Middle frontal gyrus (tissue), 1 donor: ENCODE results near the gene CLMN.

ENCODE experiments used
- DNase-seq: peaks from one replicate; pipeline ENCODE4 v3.0.0-alpha.2; 2015; ENCODE audit warnings: low spot score; ENCODE audit errors: extremely low spot score

Gene CLMN

GRCh38 chr14:95345032-95345431 lies 25.3 kb upstream of the CLMN start:
- no peak for DNase-seq

DNA sequence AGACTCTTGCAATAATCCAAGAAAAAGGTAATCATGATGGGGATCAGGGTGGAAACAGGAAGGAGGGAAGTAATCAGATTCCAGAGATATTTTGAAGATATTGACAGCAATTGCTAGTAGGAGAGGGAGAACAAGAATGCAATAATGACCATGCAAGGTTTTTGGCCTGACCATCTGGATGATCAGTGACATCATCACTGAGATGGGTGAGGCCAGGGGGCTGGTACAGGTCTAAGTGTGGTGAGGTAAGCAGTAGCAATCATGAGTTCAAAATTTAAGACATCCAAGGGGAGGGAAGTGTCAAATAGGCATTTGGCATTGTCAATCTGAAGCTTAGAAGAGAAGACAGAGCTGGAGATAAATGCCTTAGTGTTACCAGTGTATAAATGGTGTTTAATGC lies 24.8 kb upstream of the CLMN start:
- DNase-seq: no peak

GRCh38 chr14:95341564-95341963 lies 21.9 kb upstream of the CLMN start:
- DNase-seq: no peak

DNA sequence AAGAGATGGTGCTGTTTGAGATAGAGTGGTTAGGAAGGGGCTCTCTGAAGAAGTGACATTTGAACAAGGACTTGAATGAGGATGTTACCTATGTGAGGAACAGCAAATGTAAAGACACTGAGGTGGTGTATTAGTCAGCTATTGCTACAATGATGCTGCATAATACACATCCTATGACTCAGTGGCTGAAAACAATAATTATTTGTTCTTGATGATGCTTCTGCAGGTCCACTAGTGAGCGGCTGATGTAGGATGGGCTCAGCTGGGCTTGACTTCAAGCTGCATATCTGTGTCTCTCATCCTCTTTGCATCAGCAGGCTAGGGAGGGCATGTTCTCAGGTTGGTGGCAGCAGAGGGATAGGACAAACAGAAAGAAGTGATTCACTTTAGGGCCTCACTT lies 21.4 kb upstream of the CLMN start:
- DNase-seq: no peak

GRCh38 chr14:95340201-95340697 lies 20.5 kb upstream of the CLMN start:
- DNase-seq: no peak

GRCh38 chr14:95339301-95339865 lies 19.7 kb upstream of the CLMN start:
- DNase-seq: no peak

GRCh38 chr14:95338436-95338835 lies 18.7 kb upstream of the CLMN start:
- no peak for DNase-seq

DNA sequence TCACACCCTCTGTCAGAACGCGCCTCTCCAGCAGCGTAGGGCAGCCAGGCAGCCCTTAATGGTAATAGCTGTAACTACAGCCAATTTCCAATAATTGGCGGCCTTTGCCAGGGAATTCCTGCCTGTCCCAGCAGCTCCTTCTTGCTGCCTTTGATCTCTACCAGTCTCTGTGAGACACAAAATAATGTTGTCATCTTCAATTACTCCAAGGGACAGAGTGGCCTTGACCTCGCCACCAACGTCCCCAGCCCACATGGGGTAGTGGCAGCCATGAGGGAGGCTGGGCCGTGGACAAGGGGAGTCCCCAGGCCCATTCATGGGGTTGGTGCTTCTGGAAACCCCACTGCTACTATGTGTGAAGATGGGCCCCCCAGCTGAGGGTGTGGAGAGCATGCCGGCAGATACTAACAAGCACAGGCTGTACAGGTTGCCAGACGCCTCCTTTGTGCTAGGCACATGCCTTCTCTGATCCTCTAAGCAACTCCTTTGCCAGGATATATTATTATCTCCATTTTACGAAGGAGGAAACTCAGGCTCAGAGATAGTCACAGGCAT lies 17.4 kb upstream of the CLMN start:
- no peak for DNase-seq

- no peak for DNase-seq
These were observed 16.6 kb upstream of the CLMN start for GRCh38 chr14:95336192-95336760.

GRCh38 chr14:95335071-95335470 lies 15.4 kb upstream of the CLMN start:
- DNase-seq: no peak

GRCh38 chr14:95334044-95334443 lies 14.3 kb upstream of the CLMN start:
- DNase-seq: no peak

GRCh38 chr14:95332641-95333040 lies 12.9 kb upstream of the CLMN start:
- no peak for DNase-seq

DNA sequence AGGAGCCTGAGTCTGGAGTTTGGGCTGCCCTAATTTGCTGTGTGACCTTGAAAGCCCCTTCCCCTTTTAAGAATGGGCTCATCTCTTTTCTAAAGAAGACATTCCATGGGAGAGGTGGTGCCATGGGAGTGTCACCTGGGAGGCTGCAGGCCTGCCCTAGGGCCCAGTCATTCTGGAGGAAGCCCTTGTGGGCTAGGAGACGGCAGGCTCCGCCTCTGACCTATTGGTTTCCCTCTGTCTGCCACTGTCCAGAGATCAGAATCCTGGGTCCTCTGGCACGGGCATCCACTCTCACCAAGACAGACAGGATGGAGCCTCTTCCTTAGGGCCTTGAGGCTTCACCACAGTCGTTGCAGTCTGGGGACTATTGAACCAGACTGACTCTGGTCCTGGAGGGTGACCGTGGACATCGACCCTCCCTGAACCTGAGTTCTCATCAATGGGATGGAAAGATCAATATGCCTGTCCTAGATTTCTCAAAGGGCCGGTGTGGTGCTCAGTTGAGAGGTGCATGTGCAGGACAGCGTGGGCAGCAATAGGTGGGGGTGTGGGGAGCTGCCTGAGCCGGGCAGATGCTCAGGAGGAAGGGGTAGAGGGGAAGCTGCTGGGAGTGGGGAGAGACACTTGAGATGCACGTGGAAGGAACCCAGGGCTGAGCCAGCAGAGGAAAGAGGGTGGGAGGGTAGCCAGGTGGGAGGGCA lies 12.2 kb upstream of the CLMN start:
- DNase-seq: no peak

- no peak for DNase-seq
These were observed 11.1 kb upstream of the CLMN start for GRCh38 chr14:95330591-95331370.

GRCh38 chr14:95329941-95330340 lies 10.2 kb upstream of the CLMN start:
- DNase-seq: no peak

DNA sequence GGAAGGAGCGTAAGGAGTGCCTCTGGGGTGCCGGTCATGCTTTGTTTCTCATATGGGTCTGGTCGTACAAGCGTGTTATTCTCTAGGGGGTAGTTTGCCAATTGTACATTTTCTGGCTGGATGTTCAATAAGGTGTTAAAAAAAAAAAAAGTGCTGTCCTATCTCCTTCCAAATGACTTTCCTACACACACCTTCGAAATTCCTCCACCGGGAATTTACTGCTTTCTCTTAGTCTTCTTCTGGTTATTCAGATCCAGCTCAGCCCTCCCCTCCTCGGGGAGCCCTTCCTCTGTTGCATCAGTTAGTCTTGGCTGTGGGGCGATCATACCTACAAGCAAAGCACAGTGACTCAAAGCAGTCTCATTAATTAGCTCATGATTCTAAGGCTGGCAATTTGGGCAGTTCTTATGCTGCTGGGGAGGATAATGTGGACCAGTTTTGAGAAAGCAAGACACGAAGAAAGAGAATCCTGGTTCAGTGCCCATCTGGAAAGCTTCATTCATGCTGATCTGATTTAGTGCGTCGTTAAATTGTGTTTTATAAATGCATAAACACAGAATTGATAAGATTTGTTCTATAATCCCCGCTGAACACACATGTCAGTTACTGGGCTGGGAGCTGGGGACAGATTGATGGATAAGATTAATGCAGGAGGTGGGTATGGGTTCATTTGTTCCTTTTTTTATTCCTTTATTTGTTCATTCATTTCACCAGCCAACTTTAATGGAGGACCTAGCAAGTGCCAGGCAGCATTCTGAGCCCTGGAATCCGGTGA lies 9.2 kb upstream of the CLMN start:
- no peak for DNase-seq

DNA sequence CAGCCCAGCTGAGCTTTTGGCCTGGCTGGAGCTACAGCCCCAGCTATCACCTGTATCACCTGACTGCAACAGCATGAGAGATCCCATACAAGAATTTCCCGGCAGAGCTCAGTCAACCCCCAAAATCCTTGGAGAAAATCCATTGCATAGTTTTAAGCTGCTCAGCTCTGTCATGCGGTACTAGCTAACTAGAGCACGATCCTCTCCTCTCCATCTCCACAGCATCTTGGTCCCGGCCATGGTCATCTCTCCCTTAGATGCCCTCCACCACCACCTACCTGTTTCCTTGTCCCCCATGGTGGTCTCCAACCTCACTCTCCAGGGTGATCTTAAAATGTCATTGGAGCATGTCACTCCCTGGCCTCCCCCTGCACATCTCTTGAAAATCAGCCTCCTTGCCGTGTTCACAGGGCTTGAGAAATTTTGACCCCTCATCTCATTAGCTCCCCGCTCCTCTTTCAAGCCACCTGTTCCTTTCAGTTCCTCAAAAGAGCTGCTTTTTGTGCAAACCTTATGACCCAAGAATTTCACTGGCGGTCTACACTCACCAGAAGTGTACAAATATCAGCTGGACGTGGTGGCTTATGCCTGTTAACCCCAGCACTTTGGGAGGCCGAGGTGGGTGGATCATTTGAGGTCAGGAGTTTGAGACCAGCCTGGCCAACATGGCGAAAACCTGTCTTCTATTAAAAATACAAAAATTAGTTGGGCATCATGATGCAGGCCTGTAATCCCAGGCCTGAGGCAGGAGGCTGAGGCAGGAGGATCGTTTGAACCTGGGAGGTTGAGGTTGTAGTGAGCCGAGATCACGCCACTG lies 8.1 kb upstream of the CLMN start:
- no peak for DNase-seq

- no peak for DNase-seq
These were observed 7.3 kb upstream of the CLMN start for GRCh38 chr14:95326987-95327386.

DNA sequence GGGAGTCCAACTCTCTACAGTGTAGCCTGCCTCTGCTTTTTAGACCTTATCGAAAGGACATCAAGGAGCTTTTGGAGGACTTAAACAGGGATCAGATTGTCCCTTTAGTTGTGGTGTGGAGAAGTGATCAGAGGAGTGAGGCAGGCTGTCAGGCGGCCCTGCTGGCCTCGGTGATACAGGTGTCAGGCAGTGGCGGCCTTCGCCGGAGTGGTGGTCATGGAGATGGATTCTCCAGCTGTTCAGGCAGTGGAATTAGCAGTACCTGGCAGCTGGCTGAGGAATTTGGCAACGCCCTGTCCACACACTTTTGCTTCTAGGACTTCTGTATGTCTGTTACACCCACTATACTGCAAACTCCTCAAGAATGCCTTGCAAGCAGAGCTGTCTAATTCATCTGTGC lies 4.2 kb upstream of the CLMN start:
- no peak for DNase-seq

GRCh38 chr14:95323361-95323760 lies 3.7 kb upstream of the CLMN start:
- DNase-seq: no peak
